Stimulated activated CD4-positive, alpha-beta T cell treated with anti-CD3 and anti-CD28 coated beads, TNF-alpha, amount 100 ng/mL, for 4 hours (primary cell): ENCODE data around the gene ABCC3.

Experiments
- DNase-seq, 3 experiments: peaks; one replicate each; pipeline ENCODE4 v3.0.0-alpha.2; 2020; ENCODE audit warnings: low read depth in 3 of 3

ABCC3 gene

GRCh38 chr17:50737118-50737698 lies 102.5 kb downstream of the ABCC3 start:
- no peak for DNase-seq

- DNase-seq: no peak
These were observed 104.4 kb downstream of the ABCC3 start for GRCh38 chr17:50739098-50739497.
